Colon (tissue), 2 donors: ENCODE measurements around the gene KCNMB4.
"Not testable (repeated sequence)": the region's sequence is repeated elsewhere in the genome, so short reads cannot be mapped to it uniquely, and the experiment has no call there.

Experiments
- FAIRE-seq: peaks from 2 replicates; lab custom pipeline; 2012; peaks lifted over from hg19 to GRCh38; lab: Jason Lieb, UNC
- donor health status: control.
- donor health status: control.

The KCNMB4 gene

GRCh38 chr12:70379846-70380245 is 13.8 kb downstream of the KCNMB4 start:
- FAIRE-seq: no peak

GRCh38 chr12:70383484-70383883 is 17.4 kb downstream of the KCNMB4 start:
- FAIRE-seq: no peak

- FAIRE-seq: no peak
These were observed 17.8 kb downstream of the KCNMB4 start for GRCh38 chr12:70383886-70384285.

- FAIRE-seq: no peak
These were observed 20.7 kb downstream of the KCNMB4 start for GRCh38 chr12:70386771-70387170.

GRCh38 chr12:70389678-70390077 is 23.6 kb downstream of the KCNMB4 start:
- no peak for FAIRE-seq

- FAIRE-seq: not testable (repeated sequence)
These were observed 26.5 kb downstream of the KCNMB4 start for GRCh38 chr12:70392631-70393030.

GRCh38 chr12:70393787-70394499 is 27.9 kb downstream of the KCNMB4 start:
- no peak for FAIRE-seq

- no peak for FAIRE-seq
These were observed 31.9 kb downstream of the KCNMB4 start for GRCh38 chr12:70398002-70398401.

GRCh38 chr12:70398862-70399261 is 32.8 kb downstream of the KCNMB4 start:
- no peak for FAIRE-seq

GRCh38 chr12:70399311-70399710 is 33.2 kb downstream of the KCNMB4 start:
- no peak for FAIRE-seq

GRCh38 chr12:70400124-70400523 is 34.0 kb downstream of the KCNMB4 start:
- no peak for FAIRE-seq

- no peak for FAIRE-seq
These were observed 36.5 kb downstream of the KCNMB4 start for GRCh38 chr12:70402597-70402996.

GRCh38 chr12:70403826-70404225 is 37.7 kb downstream of the KCNMB4 start:
- FAIRE-seq: no peak

GRCh38 chr12:70408004-70408790 is 42.1 kb downstream of the KCNMB4 start:
- no peak for FAIRE-seq

- FAIRE-seq: no peak
These were observed 49.9 kb downstream of the KCNMB4 start for GRCh38 chr12:70415987-70416386.

- FAIRE-seq: no peak
These were observed 51.0 kb downstream of the KCNMB4 start for GRCh38 chr12:70417121-70417520.

GRCh38 chr12:70418101-70418500 is 52.0 kb downstream of the KCNMB4 start:
- FAIRE-seq: no peak

GRCh38 chr12:70422631-70423030 is 56.5 kb downstream of the KCNMB4 start:
- no peak for FAIRE-seq

GRCh38 chr12:70426620-70427019 is 60.5 kb downstream of the KCNMB4 start:
- FAIRE-seq: no peak

GRCh38 chr12:70427611-70428010 is 61.5 kb downstream of the KCNMB4 start:
- FAIRE-seq: no peak

- FAIRE-seq: no peak
These were observed 64.3 kb downstream of the KCNMB4 start for GRCh38 chr12:70430400-70430799.

GRCh38 chr12:70436836-70437235 is 70.7 kb downstream of the KCNMB4 start:
- no peak for FAIRE-seq

GRCh38 chr12:70443062-70443673 is 77.1 kb downstream of the KCNMB4 start:
- FAIRE-seq: no peak
